ENCODE results near the gene GSG1L. TPM values are rescaled to one million over a fixed set of nuclear protein-coding genes. Genes with fewer than 3 reads are reported as not detected.
A peak's percentile ranks its signal among the peaks of the same experiment; 100 is the strongest.

The GSG1L gene
- total RNA-seq, 1 experiment from 2014 or later: not detected

GRCh38 chr16:27974896-27975540, 88.5 kb downstream of the GSG1L start:
- no peaks in the 10 kb centered on the region for H4K20me1 ChIP-seq (ENCODE audit: insufficient read depth)
- intact Hi-C loops (cut with micrococcal nuclease; ENCODE audit: unreplicated experiment): loop anchor here (5.0 to 10.0 kb wide), 3 partner anchors 240 to 302 kb away; partner anchors contain the start of gene XPO6
- no peak for DNase-seq
- TF ChIP-seq CTCF (conservative IDR thresholded peaks at IDR 0.05): no peak
- no peak for TF ChIP-seq EZH2 (IDR thresholded peaks at IDR 0.05; ENCODE audit: low read depth)
- POLR2A ChIA-PET (ENCODE audit: unreplicated experiment): no interaction called here
- BruUV-seq (replicated peaks): no TSS peak
- no peak overlapping the region for H3K27ac ChIP-seq
- H3K27me3 ChIP-seq (ENCODE audit: insufficient read depth, low read depth): peaks cover 55% of the 10 kb centered on the region
- H3K4me3 ChIP-seq: no peak overlapping the region
- no peak overlapping the region for H3K4me2 ChIP-seq
- CTCF ChIA-PET: no interaction called here
- no peaks in the 10 kb centered on the region for H3K36me3 ChIP-seq (ENCODE audit: low read depth)
- no peaks in the 10 kb centered on the region for H3K4me1 ChIP-seq (replicated peaks; ENCODE audit: insufficient read depth)
- peaks cover 9% of the 10 kb centered on the region; the same call in 1 of the 2 replicates for H3K9me3 ChIP-seq (ENCODE audit: insufficient read depth, low read depth)
- no peaks in the 10 kb centered on the region for H3K9me2 ChIP-seq (ENCODE audit: insufficient read depth)
- no peaks in the 10 kb centered on the region for H3K79me2 ChIP-seq (ENCODE audit: low read depth)
- no peaks in the 10 kb centered on the region for H3F3A ChIP-seq (ENCODE audit: insufficient read depth, low read depth)
- H2AFZ ChIP-seq: no peak overlapping the region

GRCh38 chr16:27973678-27974077, 89.8 kb downstream of the GSG1L start:
- Histone ChIP-seq H3K4me3 (no peak overlapping the region), H3K9me3 (ENCODE audit: insufficient read depth, low read depth) (peaks cover 9% of the 10 kb centered on the region; the same call in 1 of the 2 replicates), H4K20me1 (ENCODE audit: insufficient read depth) (no peaks in the 10 kb centered on the region), H3K4me2 (no peak overlapping the region), H3F3A (ENCODE audit: insufficient read depth, low read depth) (no peaks in the 10 kb centered on the region), H2AFZ (no peak overlapping the region), H3K27ac (no peak overlapping the region), H3K27me3 (ENCODE audit: insufficient read depth, low read depth) (peaks cover 43% of the 10 kb centered on the region), H3K9me2 (ENCODE audit: insufficient read depth) (no peaks in the 10 kb centered on the region), H3K79me2 (ENCODE audit: low read depth) (no peaks in the 10 kb centered on the region), H3K4me1 (replicated peaks; ENCODE audit: insufficient read depth) (0 out of 2 replicates have a peak, but pooled peaks cover 5% of the 10 kb centered on the region), H3K36me3 (ENCODE audit: low read depth) (no peaks in the 10 kb centered on the region)
- intact Hi-C loops (cut with micrococcal nuclease; ENCODE audit: unreplicated experiment): loop anchor here (2.0 to 10.0 kb wide), 4 partner anchors 241 to 343 kb away; partner anchors contain the start of gene XPO6
- no TSS peak for BruUV-seq (replicated peaks)
- no peak for TF ChIP-seq CTCF (conservative IDR thresholded peaks at IDR 0.05)
- TF ChIP-seq EZH2 (IDR thresholded peaks at IDR 0.05; ENCODE audit: low read depth): no peak
- DNase-seq: no peak
- ChIA-PET POLR2A (ENCODE audit: unreplicated experiment) (no interaction called here), CTCF (interaction anchor here (0.8 kb wide), 1 partner anchor 95 kb away, joined by 3 read pairs; no protein-coding TSS in a partner anchor)

GRCh38 chr16:27972500-27972899, 91.0 kb downstream of the GSG1L start:
- no peak for TF ChIP-seq EZH2 (IDR thresholded peaks at IDR 0.05; ENCODE audit: low read depth)
- TF ChIP-seq CTCF (conservative IDR thresholded peaks at IDR 0.05): peak; percentile 77
- Histone ChIP-seq H4K20me1 (ENCODE audit: insufficient read depth) (no peaks in the 10 kb centered on the region), H3K27ac (no peak overlapping the region), H3K9me2 (ENCODE audit: insufficient read depth) (no peaks in the 10 kb centered on the region), H3K9me3 (ENCODE audit: insufficient read depth, low read depth) (peaks cover 9% of the 10 kb centered on the region; the same call in 1 of the 2 replicates), H3K79me2 (ENCODE audit: low read depth) (no peaks in the 10 kb centered on the region), H3K4me1 (replicated peaks; ENCODE audit: insufficient read depth) (0 out of 2 replicates have a peak, but pooled peaks cover 5% of the 10 kb centered on the region), H2AFZ (no peak overlapping the region), H3F3A (ENCODE audit: insufficient read depth, low read depth) (no peaks in the 10 kb centered on the region), H3K27me3 (ENCODE audit: insufficient read depth, low read depth) (peaks cover 33% of the 10 kb centered on the region), H3K36me3 (ENCODE audit: low read depth) (no peaks in the 10 kb centered on the region), H3K4me2 (no peak overlapping the region), H3K4me3 (no peak overlapping the region)
- DNase-seq: peak; percentile 44
- CTCF ChIA-PET: interaction anchor here (0.5 to 1.7 kb wide), 5 partner anchors 95 to 332 kb away, joined by 3 to 7 read pairs (median 3); no protein-coding TSS in a partner anchor
- intact Hi-C loops (cut with micrococcal nuclease; ENCODE audit: unreplicated experiment): loop anchor here (1.0 to 10.0 kb wide), 5 partner anchors 98 to 344 kb away; partner anchors contain the start of gene XPO6
- no TSS peak for BruUV-seq (replicated peaks)
- POLR2A ChIA-PET (ENCODE audit: unreplicated experiment): no interaction called here

Measured in PC-9 (cell line).